K562 (cell line): ENCODE measurements around the gene SPDEF. TPM values are rescaled to one million over a fixed set of nuclear protein-coding genes. Genes with fewer than 3 reads are reported as not detected.
A peak's percentile ranks its signal among the peaks of the same experiment; 100 is the strongest.

Experiments
- ATAC-seq: fragments of 200-7000 bp; cut with Tn5 transposase; 3 replicates; pipeline ENCODE4 v1.9.1; 2020; ENCODE audit warnings: moderate library complexity
- BruUV-seq: library from RNA; stranded (reverse); fragments of 400-500 nt; replicated peaks from 2 replicates; lab custom pipeline; 2021; lab: Mats Ljungman, UMichigan
- CTCF ChIA-PET: fragments of 300-600 bp; formaldehyde crosslinking; extraction: SDS; loops from one replicate; lab custom pipeline; 2021; ENCODE audit warnings: low intra/inter-chr PET ratio; lab: Yijun Ruan, JAX
- POLR2A ChIA-PET: fragments of 300-600, 350-650 bp; sonication (Branson Sonifier 250); formaldehyde crosslinking; extraction: SDS; loops from one replicate; lab custom pipeline; 2021; ENCODE audit warnings: antibody characterized with exemption, inconsistent platforms; lab: Yijun Ruan, JAX
- DNase-seq, 4 experiments: peaks; one replicate each; pipeline versions ENCODE4 v3.0.0 to v3.0.0-alpha.2; 2011 to 2018; ENCODE audit warnings: low spot score in 3 of 4, mixed read lengths in 3 of 4; ENCODE audit errors: extremely low read depth in 1 of 4
- FAIRE-seq: peaks from 2 replicates; lab custom pipeline; 2011; peaks lifted over from hg19 to GRCh38; lab: Jason Lieb, UNC
- H2AFZ ChIP-seq: 2 replicates; pipeline ENCODE4 v1.6.0; 2011; ENCODE audit warnings: low read depth, low read length, control low read depth, inconsistent platforms
- H3K27ac ChIP-seq: fragments of 200-600 bp; 3 replicates; pipeline ENCODE4 v1.8.0; 2011; ENCODE audit warnings: low read depth, mild to moderate bottlenecking, control low read depth, inconsistent platforms, low read length, moderate library complexity, mixed read lengths; ENCODE audit errors: extremely low read depth
- H3K27me3 ChIP-seq, 2 experiments: fragments of 300-600 bp in 1 of 2; 2 replicates in 1 of 2; 3 replicates in 1 of 2; pipeline versions ENCODE4 v1.6.0 to v1.8.0; 2011; ENCODE audit warnings: inconsistent platforms in 2 of 2, low read length in 2 of 2, mild to moderate bottlenecking in 1 of 2, mixed read lengths in 1 of 2, moderate library complexity in 1 of 2; ENCODE audit not compliant: control insufficient read depth in 2 of 2, insufficient read depth in 2 of 2
- H3K36me3 ChIP-seq: fragments of 300-600 bp; 3 replicates; pipeline ENCODE4 v1.8.0; 2011; ENCODE audit warnings: mild to moderate bottlenecking, low read length, inconsistent platforms; ENCODE audit not compliant: control insufficient read depth, insufficient read depth
- H3K4me1 ChIP-seq, 2 experiments: fragments of 200-600 bp in 1 of 2; replicated peaks in 1 of 2; 2 replicates in 1 of 2; 3 replicates in 1 of 2; pipeline versions ENCODE4 v1.5.1 to v1.8.0; 2011; ENCODE audit warnings: inconsistent platforms in 2 of 2, low read length in 2 of 2, mild to moderate bottlenecking in 1 of 2, mixed read lengths in 1 of 2, moderate library complexity in 1 of 2; ENCODE audit not compliant: control insufficient read depth in 2 of 2, insufficient read depth in 2 of 2
- H3K4me2 ChIP-seq: 2 replicates; pipeline ENCODE4 v1.6.1; 2011; ENCODE audit warnings: low read length, control low read depth, inconsistent platforms, mixed read lengths; ENCODE audit not compliant: insufficient read depth
- H3K4me3 ChIP-seq: fragments of 200-600 bp; sonication (generic), shearing (Covaris generic); 2 replicates; pipeline ENCODE4 v1.5.1; 2016; ENCODE audit warnings: control low read depth, inconsistent platforms
- H3K79me2 ChIP-seq: fragments of 200-600 bp; 3 replicates; pipeline ENCODE4 v1.8.0; 2011; ENCODE audit warnings: low read length, inconsistent platforms; ENCODE audit not compliant: control insufficient read depth, insufficient read depth
- H3K9ac ChIP-seq, 2 experiments: 2 replicates each; pipeline versions ENCODE4 v1.6.0 to v1.6.1; 2011; ENCODE audit warnings: low read depth in 2 of 2, low read length in 2 of 2, control low read depth in 1 of 2, inconsistent platforms in 1 of 2, mild to moderate bottlenecking in 1 of 2, mixed read lengths in 1 of 2; ENCODE audit not compliant: insufficient read depth in 1 of 2
- H3K9me1 ChIP-seq: one replicate; pipeline ENCODE4 v1.6.0; 2011; ENCODE audit warnings: inconsistent platforms, mild to moderate bottlenecking, low read length, moderate library complexity; ENCODE audit not compliant: control insufficient read depth, insufficient read depth
- H3K9me3 ChIP-seq: replicated peaks from 2 replicates; pipeline ENCODE4 v1.5.1; 2011; ENCODE audit warnings: low read depth, low read length, inconsistent platforms; ENCODE audit not compliant: control insufficient read depth, insufficient read depth
- H4K20me1 ChIP-seq: replicated peaks from 2 replicates; pipeline ENCODE4 v1.6.1; 2011; ENCODE audit warnings: low read length, inconsistent platforms, mixed read lengths; ENCODE audit not compliant: control insufficient read depth, insufficient read depth
- DPF2 ChIP-seq: fragments of 450-650 bp; IDR thresholded peaks from 2 replicates; pipeline ENCODE4 v1.6.1; 2016
- EGR1 ChIP-seq: fragments of 450-650 bp; conservative IDR thresholded peaks from 2 replicates; pipeline ENCODE4 v1.6.1; 2017; ENCODE audit warnings: mild to moderate bottlenecking
- GATA2 ChIP-seq: sonication (generic); formaldehyde crosslinking; IDR thresholded peaks from 2 replicates; pipeline ENCODE4 v1.4.0; 2020; ENCODE audit warnings: mild to moderate bottlenecking, missing genetic modification reagents
- GTF2E2 ChIP-seq: fragments of 200-800 bp; sonication (Bioruptor generic); IDR thresholded peaks from 2 replicates; pipeline ENCODE4 v1.6.1; 2016; ENCODE audit warnings: missing genetic modification characterization, missing compliant biosample characterization
- HDGF ChIP-seq: fragments of 450-650 bp; IDR thresholded peaks from 2 replicates; pipeline ENCODE4 v1.6.1; 2016
- KHSRP ChIP-seq: fragments of 450-650 bp; IDR thresholded peaks from 2 replicates; pipeline ENCODE4 v1.6.1; 2017
- ZNF324 ChIP-seq: fragments of 250-450 bp; sonication (Bioruptor Pico); IDR thresholded peaks from 2 replicates; pipeline ENCODE4 v1.4.0; 2020; ENCODE audit warnings: mild to moderate bottlenecking
- WGBS: fragments of 100-300 bp; shearing (Covaris generic); methylation state at CpG from one replicate; pipeline ENCODE4 v1.1.6; 2016; ENCODE audit warnings: low coverage, mixed read lengths; ENCODE audit not compliant: insufficient coverage; ENCODE audit errors: missing lambda C conversion rate; 5-methylcytosine and 5-hydroxymethylcytosine counted together
- in situ Hi-C: fragments of 300-500 bp; cut with MboI; formaldehyde crosslinking; loops from 4 replicates; pipeline ENCODE4 v1.15.0; 2018; ENCODE audit warnings: inconsistent platforms, mixed read lengths
- intact Hi-C: fragments of 100-400 bp; cut with micrococcal nuclease; formaldehyde crosslinking; loops from 2 replicates; pipeline ENCODE4 v1.14.2; 2022
- polyA plus RNA-seq, 8 experiments: library from polyadenylated mRNA; depleted of rRNA in 4 of 8; stranded (reverse) in 5 of 8; unstranded in 3 of 8; fragments of >200 nt; fragmentation: Nextera tagmentation in 2 of 8; fragmentation: Illumina TruSeq in 1 of 8; extraction: Ambion mirVana in 2 of 8; extraction: Trizol in 1 of 8; gene quantifications; 2 replicates each; pipeline versions ENCODE4 v1.2.1 to v1.2.3, GENCODE V29; 2011 to 2014; ENCODE audit warnings: inconsistent platforms in 1 of 8, missing spikeins in 1 of 8
- total RNA-seq, 7 experiments: library from RNA; depleted of rRNA in 6 of 7; stranded (reverse); fragments of >200 nt in 6 of 7; fragmentation: Illumina TruSeq in 2 of 7; extraction: Trizol in 2 of 7; gene quantifications; 2 replicates each; pipeline versions ENCODE4 v1.2.1 to v1.2.3, GENCODE V29; 2011 to 2021; ENCODE audit warnings: low replicate concordance in 1 of 7
- TF ChIP-seq, protein P1 (sequence below): fragments of 250-450 bp; sonication (Bioruptor Pico); IDR thresholded peaks from 2 replicates; pipeline ENCODE4 v1.8.0; 2021; ENCODE audit warnings: borderline replicate concordance, mild to moderate bottlenecking, moderate library complexity; ENCODE audit not compliant: poor library complexity, severe bottlenecking
- TF ChIP-seq, protein P2 (sequence below): fragments of 450-650 bp; IDR thresholded peaks from 2 replicates; pipeline ENCODE4 v1.6.1; 2016
- TF ChIP-seq, protein P3 (sequence below): sonication (generic); formaldehyde crosslinking; IDR thresholded peaks from 2 replicates; pipeline ENCODE4 v1.4.0; 2020; ENCODE audit warnings: mild to moderate bottlenecking, missing genetic modification reagents
- TF ChIP-seq, protein P4 (sequence below): sonication (generic); formaldehyde crosslinking; IDR thresholded peaks from 2 replicates; pipeline ENCODE4 v1.8.0; 2022; ENCODE audit warnings: mild to moderate bottlenecking, missing genetic modification reagents
- TF ChIP-seq, protein P5 (sequence below): fragments of 450-650 bp; formaldehyde crosslinking; IDR thresholded peaks from 2 replicates; pipeline ENCODE4 v1.4.0; 2020; ENCODE audit warnings: mild to moderate bottlenecking, moderate library complexity
- TF ChIP-seq, protein P6 (sequence below): fragments of 200-800 bp; sonication (Bioruptor generic); IDR thresholded peaks from 2 replicates; pipeline ENCODE4 v1.6.1; 2017; ENCODE audit warnings: missing genetic modification characterization, missing compliant biosample characterization

Gene SPDEF
- total and polyA plus RNA-seq, 9 of the 15 experiments (the other 6 are each of a cell fraction or from before 2014, with no cell fraction given) = 0.04 to 0.12 (median 0.11) TPM; not detected in 5

DNA sequence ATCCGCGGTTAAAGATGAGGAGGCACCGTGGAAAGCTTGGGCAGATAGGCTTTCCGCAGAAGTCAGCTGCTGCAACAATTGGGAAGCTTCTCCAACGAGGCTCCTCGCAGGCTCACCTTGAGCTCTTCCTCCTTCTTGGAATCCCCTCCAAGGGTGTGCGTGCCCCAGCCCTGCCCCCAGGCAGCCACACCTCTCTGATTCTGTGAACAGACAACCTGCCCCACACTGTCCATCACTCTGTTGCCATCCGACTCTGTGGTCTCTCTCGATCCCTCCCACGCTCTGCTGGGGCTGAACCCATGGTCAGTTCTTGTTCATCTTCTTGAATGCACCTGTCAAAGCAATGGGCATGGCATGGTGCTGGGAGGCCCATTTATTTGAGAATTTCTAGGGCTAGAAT, 58.7 kb downstream of the SPDEF start:
- no peaks in the 10 kb centered on the region for H3K27me3 ChIP-seq
- in situ Hi-C loops (no loop called here), intact Hi-C loops (no loop called here)
- H3K9ac ChIP-seq = 0 out of 4 replicates have a peak overlapping the region, but pooled peaks of 1 of the 2 experiments have one; percentile 1
- peak; percentile 46; the same call in 2 of the 3 replicates for ATAC-seq
- 15% methylated on average over 10 of the region's 10 CpGs for WGBS
- H3K36me3 ChIP-seq = no peaks in the 10 kb centered on the region
- no peak overlapping the region for H3K4me2 ChIP-seq
- DNase-seq = peak in 1 of 4 experiments; percentile 41
- no peak overlapping the region for H3K4me3 ChIP-seq
- peaks cover 7% of the 10 kb centered on the region for H3K9me3 ChIP-seq
- FAIRE-seq = no peak
- CTCF ChIA-PET = no interaction called here
- no peak overlapping the region for H2AFZ ChIP-seq
- H3K9me1 ChIP-seq = no peaks in the 10 kb centered on the region
- H4K20me1 ChIP-seq = no peaks in the 10 kb centered on the region
- H3K4me1 ChIP-seq = no peaks in the 10 kb centered on the region; a peak in 2 of 5 replicates
- no peaks in the 10 kb centered on the region for H3K79me2 ChIP-seq
- no TSS peak for BruUV-seq
- POLR2A ChIA-PET = interaction anchor here (0.7 to 1.4 kb wide), 3 partner anchors 8 to 623 kb away, joined by 3 read pairs; no protein-coding TSS in a partner anchor
- H3K27ac ChIP-seq = no peak overlapping the region
- TF ChIP-seq ZNF324 (no peak), GTF2E2 (tag) (no peak), GATA2 (no peak), DPF2 (no peak), KHSRP (no peak), HDGF (no peak), EGR1 (0 out of 2 replicates have a peak, but pooled peaks have one; percentile 28)
- TF ChIP-seq, protein P1, sequence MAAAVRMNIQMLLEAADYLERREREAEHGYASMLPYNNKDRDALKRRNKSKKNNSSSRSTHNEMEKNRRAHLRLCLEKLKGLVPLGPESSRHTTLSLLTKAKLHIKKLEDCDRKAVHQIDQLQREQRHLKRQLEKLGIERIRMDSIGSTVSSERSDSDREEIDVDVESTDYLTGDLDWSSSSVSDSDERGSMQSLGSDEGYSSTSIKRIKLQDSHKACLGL (CRISPR knock-in tag) = no peak
- TF ChIP-seq, protein P2, sequence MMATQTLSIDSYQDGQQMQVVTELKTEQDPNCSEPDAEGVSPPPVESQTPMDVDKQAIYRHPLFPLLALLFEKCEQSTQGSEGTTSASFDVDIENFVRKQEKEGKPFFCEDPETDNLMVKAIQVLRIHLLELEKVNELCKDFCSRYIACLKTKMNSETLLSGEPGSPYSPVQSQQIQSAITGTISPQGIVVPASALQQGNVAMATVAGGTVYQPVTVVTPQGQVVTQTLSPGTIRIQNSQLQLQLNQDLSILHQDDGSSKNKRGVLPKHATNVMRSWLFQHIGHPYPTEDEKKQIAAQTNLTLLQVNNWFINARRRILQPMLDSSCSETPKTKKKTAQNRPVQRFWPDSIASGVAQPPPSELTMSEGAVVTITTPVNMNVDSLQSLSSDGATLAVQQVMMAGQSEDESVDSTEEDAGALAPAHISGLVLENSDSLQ = 0 out of 2 replicates have a peak, but pooled peaks have one; percentile 26
- TF ChIP-seq, protein P3, sequence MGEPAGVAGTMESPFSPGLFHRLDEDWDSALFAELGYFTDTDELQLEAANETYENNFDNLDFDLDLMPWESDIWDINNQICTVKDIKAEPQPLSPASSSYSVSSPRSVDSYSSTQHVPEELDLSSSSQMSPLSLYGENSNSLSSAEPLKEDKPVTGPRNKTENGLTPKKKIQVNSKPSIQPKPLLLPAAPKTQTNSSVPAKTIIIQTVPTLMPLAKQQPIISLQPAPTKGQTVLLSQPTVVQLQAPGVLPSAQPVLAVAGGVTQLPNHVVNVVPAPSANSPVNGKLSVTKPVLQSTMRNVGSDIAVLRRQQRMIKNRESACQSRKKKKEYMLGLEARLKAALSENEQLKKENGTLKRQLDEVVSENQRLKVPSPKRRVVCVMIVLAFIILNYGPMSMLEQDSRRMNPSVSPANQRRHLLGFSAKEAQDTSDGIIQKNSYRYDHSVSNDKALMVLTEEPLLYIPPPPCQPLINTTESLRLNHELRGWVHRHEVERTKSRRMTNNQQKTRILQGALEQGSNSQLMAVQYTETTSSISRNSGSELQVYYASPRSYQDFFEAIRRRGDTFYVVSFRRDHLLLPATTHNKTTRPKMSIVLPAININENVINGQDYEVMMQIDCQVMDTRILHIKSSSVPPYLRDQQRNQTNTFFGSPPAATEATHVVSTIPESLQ (CRISPR knock-in tag) = no peak
- TF ChIP-seq, protein P4, sequence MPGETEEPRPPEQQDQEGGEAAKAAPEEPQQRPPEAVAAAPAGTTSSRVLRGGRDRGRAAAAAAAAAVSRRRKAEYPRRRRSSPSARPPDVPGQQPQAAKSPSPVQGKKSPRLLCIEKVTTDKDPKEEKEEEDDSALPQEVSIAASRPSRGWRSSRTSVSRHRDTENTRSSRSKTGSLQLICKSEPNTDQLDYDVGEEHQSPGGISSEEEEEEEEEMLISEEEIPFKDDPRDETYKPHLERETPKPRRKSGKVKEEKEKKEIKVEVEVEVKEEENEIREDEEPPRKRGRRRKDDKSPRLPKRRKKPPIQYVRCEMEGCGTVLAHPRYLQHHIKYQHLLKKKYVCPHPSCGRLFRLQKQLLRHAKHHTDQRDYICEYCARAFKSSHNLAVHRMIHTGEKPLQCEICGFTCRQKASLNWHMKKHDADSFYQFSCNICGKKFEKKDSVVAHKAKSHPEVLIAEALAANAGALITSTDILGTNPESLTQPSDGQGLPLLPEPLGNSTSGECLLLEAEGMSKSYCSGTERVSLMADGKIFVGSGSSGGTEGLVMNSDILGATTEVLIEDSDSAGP (CRISPR knock-in tag) = no peak
- TF ChIP-seq, protein P5, sequence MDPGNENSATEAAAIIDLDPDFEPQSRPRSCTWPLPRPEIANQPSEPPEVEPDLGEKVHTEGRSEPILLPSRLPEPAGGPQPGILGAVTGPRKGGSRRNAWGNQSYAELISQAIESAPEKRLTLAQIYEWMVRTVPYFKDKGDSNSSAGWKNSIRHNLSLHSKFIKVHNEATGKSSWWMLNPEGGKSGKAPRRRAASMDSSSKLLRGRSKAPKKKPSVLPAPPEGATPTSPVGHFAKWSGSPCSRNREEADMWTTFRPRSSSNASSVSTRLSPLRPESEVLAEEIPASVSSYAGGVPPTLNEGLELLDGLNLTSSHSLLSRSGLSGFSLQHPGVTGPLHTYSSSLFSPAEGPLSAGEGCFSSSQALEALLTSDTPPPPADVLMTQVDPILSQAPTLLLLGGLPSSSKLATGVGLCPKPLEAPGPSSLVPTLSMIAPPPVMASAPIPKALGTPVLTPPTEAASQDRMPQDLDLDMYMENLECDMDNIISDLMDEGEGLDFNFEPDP (CRISPR knock-in tag) = no peak
- TF ChIP-seq, protein P6, sequence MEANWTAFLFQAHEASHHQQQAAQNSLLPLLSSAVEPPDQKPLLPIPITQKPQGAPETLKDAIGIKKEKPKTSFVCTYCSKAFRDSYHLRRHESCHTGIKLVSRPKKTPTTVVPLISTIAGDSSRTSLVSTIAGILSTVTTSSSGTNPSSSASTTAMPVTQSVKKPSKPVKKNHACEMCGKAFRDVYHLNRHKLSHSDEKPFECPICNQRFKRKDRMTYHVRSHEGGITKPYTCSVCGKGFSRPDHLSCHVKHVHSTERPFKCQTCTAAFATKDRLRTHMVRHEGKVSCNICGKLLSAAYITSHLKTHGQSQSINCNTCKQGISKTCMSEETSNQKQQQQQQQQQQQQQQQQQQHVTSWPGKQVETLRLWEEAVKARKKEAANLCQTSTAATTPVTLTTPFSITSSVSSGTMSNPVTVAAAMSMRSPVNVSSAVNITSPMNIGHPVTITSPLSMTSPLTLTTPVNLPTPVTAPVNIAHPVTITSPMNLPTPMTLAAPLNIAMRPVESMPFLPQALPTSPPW (CRISPR knock-in tag) = no peak
